NCI-H524 treated with DMSO at 0.1 percent for 48 hours (cell line): ENCODE data around the gene ZNF827.

Source experiments
- DNase-seq: peaks from one replicate; lab custom pipeline; 2025; lab: John Stamatoyannopoulos, UW

Gene ZNF827

DNA sequence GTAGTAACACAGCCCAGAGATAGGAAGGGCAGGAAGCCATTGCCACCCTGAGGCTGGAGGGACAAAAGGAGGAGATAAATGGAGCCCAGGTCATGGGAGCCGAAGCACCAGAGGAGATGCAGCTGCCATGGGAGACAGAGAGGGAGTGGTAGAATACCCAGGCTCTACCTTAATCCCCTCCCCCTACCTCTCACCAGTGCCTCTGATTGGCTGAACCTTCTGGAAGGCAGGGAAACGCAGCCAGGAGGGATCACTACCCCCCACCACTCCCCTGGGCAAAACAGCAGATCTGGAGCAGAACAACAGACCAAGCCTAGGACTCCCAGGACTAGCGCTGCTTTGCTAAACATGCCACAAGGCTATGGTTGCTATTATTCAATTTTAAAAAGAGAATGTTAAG is 114.2 kb downstream of the ZNF827 start:
- no peak for DNase-seq

GRCh38 chr4:145823743-145824142 is 114.9 kb downstream of the ZNF827 start:
- DNase-seq, result peak; percentile 37

DNA sequence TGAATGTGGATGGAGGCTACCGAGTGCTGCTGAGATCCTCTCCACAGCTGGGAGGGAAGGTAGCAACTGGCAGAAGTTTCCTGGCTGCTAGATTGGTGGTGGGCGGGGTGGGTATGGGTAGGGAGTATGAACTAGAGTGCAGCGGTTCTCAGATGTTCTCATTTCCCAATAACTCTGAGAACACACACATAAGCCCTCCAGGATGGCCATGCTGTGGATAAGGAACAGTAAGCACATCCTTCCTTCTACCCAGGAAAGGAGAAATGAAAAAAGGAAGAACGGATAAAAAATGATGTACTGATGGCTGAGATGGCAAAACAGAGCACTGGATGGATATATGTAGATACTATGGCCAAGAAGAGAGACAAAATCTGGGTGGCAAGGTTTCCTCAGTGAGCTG is 116.0 kb downstream of the ZNF827 start:
- DNase-seq, result no peak

- no peak for DNase-seq
Observed at GRCh38 chr4:145822181-145822580, 116.4 kb downstream of the ZNF827 start.

DNA sequence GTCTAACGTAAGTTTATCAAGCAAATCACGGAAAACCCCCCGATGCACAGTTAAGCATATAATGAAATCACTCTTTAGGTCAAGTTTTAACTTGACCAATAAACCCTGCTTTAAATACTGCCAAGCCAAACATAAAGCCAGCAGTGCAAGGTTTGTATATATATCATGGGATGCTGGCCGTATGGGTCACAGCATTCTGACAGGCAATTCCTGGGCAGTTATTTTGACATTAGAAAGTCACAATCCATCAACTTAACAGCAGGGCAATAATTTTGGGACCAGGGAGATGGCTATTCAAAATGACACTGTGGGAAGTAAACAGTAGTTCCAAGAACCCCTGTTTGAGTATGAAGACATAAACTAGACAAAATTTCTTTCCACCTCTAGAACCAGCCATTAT is 116.9 kb downstream of the ZNF827 start:
- DNase-seq, result no peak

- no peak for DNase-seq
Observed at GRCh38 chr4:145820407-145820806, 118.2 kb downstream of the ZNF827 start.

GRCh38 chr4:145819853-145820181 is 118.8 kb downstream of the ZNF827 start:
- peak; percentile 68 for DNase-seq

DNA sequence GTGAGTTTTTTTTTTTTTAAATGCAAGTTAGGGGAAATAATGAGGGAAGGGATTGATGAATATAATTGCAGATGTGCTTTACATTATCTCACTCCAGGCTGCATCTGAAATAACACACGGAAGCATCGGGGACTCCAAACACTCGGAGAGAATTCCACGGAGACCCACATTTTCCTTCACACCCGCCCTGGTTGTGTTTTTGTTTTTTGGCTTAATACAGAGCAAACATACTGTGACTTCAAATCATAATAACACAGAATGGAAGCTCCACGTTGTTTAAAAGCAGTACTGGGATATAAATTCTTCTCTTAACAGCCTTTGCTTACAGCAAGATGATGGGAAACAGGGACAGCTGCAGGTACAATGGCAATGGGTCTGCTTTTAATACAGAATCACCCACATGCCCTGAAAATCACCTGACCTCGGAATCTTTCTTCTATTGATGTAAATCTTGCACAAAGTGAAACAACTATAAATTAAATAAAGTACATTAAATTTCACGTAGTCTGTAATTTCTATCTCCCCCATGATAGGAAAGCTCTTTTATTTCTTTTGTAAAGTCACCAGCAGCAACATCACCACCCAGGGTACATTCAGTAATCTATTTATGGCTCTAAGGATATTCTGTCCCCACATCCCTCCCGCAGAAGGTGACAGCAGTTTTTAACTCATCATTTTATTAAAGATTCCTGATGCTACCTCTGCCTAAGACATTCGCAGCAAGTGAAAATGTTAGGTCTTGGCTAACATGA is 119.3 kb downstream of the ZNF827 start:
- no peak for DNase-seq

DNA sequence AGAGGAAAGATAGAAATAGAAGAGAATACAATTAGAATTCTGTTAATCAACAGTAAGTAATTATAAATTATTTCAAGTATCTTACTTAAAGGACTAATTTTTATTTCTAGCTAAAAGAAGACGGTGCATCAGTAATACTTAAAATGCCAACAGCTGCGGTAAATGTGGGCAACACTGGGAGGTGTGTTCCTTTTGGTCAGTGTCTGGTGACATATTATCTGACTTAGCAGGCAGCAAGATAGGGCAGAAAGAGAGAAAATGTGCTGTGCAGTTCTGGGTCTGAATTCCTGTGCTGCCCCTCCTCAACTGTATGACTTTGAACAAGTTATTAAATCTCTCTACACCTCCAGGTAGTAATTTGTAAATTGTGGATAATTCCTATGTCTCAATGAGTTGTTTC is 120.6 kb downstream of the ZNF827 start:
- no peak for DNase-seq

GRCh38 chr4:145816091-145816490 is 122.5 kb downstream of the ZNF827 start:
- no peak for DNase-seq

DNA sequence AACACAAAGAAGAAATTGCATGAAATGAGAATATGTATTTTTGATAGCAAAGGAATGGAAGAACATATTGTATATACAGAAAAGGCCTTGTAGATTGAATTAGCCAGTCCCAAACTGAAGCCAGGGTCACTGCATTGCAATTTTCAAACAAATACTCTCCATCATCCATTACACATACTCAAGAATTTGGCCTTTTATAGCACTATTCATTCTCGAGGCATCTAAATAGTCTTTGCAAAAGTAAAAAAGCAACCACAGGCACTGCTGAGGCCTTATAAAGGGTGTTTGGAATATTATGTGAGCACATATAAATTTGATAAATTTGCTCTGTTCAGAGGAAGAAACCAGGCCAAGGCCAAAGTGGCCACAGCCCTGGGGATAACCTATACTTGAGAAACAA is 123.0 kb downstream of the ZNF827 start:
- no peak for DNase-seq

- DNase-seq, result no peak
Observed at GRCh38 chr4:145815027-145815612, 123.5 kb downstream of the ZNF827 start.

DNA sequence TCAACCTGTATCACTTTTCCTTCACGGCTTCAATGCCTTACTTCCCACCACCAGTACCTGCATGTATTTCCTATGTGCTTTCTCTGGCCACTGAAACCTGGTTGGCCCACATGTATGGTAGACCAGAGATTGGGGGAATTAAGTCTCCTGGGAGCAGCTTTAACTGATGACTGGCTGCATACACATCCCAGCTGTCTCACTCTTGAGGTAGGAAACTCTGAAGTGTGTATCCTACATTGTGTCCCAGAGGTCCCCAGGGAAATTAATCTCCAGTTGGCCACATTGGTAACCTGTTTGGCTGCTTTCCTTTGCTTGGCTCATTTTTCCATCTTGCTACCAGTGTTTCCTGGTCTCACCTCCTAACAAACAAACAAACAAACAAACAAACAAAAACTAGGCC is 124.4 kb downstream of the ZNF827 start:
- no peak for DNase-seq

DNA sequence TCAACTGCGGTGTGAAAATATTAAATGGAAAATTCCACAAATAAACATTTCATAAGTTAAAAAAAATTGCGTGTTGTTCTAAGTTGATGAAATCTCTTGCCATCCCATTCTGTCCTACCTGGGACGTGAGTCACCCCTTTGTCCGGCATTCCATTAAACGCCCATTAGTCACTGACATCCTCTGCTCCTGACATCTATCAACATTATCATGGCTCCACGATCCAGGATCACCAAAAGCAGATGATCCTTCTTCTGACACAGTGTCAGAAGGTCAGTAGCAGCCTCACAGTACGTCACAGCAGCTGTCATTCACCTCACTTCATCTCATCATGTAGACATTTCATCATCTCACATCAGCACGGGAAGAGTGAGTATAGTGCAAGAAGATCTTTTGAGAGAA is 125.7 kb downstream of the ZNF827 start:
- DNase-seq, result no peak

DNA sequence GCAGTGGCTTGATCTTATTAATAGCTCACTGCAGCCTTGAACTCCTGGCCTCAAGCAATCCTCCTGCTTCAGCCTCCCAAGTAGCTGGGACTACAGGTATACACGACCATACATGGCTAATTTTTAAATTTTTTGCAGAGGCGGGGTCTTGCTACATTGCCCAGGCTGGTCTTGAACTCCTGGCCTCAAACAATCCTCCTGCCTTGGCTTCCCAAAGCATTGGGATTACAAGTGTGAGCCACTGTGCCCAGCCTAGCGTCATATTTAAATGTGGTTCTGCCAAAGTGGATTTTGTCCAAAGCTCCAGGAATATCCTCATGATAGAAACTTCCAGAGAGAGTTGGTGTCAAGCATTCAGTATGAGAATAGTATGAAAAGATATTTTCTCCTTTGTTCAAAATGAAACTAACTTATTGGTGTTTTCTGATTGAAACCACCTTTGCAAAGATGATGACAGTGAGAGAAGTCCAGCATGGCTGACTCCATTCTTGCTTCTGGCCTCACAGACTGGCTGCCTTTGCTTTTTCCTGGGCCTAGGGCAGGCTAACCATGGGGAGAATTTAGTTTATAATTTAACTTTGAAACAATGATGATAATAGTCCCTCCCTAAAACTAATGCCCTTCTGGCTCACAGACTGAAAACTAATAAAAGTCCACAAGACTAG is 129.6 kb downstream of the ZNF827 start:
- no peak for DNase-seq

DNA sequence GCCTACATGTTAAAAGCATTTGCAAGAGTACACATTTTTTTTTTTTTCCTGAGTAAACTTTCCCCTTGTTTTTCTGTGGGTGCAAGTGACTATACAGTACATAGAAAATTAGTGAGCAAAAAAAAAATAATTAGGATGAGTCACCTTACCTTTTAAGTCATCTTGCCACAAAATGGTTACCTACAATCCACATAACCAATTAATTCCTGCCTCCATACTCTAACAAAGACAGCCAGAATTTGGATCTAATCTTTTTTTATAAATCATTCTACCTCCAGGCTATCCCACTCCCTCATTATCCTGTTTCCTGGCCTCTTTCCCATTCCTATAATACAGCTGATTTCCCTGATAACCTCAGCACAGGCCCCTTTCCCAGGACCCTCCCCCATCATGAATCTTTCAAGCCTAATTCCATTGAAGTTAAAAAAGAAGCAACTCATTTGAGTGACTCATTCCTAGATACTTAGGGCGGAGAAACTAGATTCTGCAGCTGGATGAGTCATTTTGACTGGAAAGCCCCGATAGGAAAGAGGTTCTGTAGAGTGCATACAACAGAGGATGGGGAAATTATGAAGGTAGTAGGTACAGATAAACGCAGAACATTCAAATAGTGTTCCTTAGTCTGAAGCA is 130.5 kb downstream of the ZNF827 start:
- no peak for DNase-seq

DNA sequence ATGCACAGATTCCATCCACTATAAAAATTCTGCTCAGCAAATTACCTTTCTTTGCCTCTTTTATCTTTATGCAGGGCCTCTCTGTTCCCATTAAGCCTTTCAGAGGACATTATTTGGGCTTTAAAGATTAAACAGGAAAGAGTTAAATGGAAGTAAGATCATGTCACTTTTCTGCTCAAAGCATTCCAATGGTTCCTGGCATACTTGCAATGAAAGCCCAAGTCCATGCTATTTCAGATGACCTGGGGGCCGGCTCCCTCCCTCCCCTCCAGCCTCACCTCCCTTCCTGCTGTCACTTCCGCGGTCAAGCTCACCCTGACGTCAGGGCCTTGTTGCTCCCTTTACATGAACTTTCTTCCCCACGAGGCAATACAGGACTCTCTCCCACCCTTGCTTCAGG is 133.1 kb downstream of the ZNF827 start:
- DNase-seq, result no peak

- DNase-seq, result no peak
Observed at GRCh38 chr4:145804116-145804515, 134.5 kb downstream of the ZNF827 start.

GRCh38 chr4:145799223-145799622 is 139.4 kb downstream of the ZNF827 start:
- DNase-seq, result no peak

GRCh38 chr4:145797278-145797677 is 141.3 kb downstream of the ZNF827 start:
- DNase-seq, result no peak

- no peak for DNase-seq
Observed at GRCh38 chr4:145796346-145796745, 142.3 kb downstream of the ZNF827 start.

DNA sequence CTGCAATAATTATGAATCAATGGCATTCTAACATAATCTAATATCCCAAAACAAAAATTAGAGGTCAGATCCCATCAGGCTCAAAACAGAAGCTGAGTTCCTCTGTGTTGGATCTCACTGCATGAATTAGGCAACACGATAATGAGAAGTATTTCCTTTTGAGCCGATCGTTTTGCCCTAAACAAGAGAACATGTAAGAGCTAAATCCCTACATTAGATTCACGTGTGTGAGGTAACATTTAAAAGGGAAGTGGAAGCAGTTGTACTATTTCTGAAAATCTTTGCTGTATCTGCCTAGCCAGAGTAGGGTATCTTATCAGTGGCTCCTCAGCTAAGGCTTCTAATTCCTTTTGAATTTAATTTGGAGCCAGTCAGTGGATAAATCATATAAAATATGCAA is 143.1 kb downstream of the ZNF827 start:
- no peak for DNase-seq

DNA sequence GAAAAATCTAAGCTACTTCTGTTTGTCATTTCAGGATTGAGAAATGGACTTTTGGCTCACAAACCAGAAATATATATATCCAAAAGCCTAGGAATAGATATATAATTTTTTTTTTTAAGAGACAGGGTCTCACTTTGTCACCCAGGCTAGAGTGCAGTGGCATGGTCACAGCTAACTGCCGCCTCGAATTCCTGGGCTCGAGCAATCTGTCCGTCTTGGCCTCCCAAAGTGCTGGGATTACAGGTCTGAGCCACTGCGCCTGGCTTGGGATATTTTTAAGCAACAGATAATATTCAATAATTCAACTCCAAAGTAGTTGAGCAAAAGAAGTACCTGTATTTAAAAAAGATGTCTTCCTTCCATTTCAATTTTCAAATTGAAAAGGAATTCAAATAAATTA is 146.2 kb downstream of the ZNF827 start:
- DNase-seq, result no peak
